ENCODE results near the gene HHAT.
"Not testable (repeated sequence)": the region's sequence is repeated elsewhere in the genome, so short reads cannot be mapped to it uniquely, and the experiment has no call there.

Gene HHAT

GRCh38 chr1:210352575-210352974, 23.9 kb downstream of the HHAT start:
- TF ChIP-seq CTCF (IDR thresholded peaks at IDR 0.05; ENCODE audit: borderline replicate concordance, insufficient read depth, low read depth, low read length): no peak
- H3K4me3 ChIP-seq (ENCODE audit: low read depth, low read length): no peak overlapping the region

- H3K4me3 ChIP-seq (ENCODE audit: low read depth, low read length): not testable (repeated sequence)
Observed at GRCh38 chr1:210354305-210354704, 25.6 kb downstream of the HHAT start.

GRCh38 chr1:210358626-210359025, 29.9 kb downstream of the HHAT start:
- no peak for TF ChIP-seq CTCF (IDR thresholded peaks at IDR 0.05; ENCODE audit: borderline replicate concordance, insufficient read depth, low read depth, low read length)
- H3K4me3 ChIP-seq (ENCODE audit: low read depth, low read length): no peak overlapping the region

GRCh38 chr1:210359255-210359654, 30.6 kb downstream of the HHAT start:
- no peak overlapping the region for H3K4me3 ChIP-seq (ENCODE audit: low read depth, low read length)
- TF ChIP-seq CTCF (IDR thresholded peaks at IDR 0.05; ENCODE audit: borderline replicate concordance, insufficient read depth, low read depth, low read length): no peak

GRCh38 chr1:210360852-210361477, 32.3 kb downstream of the HHAT start:
- H3K4me3 ChIP-seq (ENCODE audit: low read depth, low read length): no peak overlapping the region
- TF ChIP-seq CTCF (IDR thresholded peaks at IDR 0.05; ENCODE audit: borderline replicate concordance, insufficient read depth, low read depth, low read length): peak; percentile 44; the same call in 1 of the 2 replicates

GRCh38 chr1:210361665-210362064, 33.0 kb downstream of the HHAT start:
- H3K4me3 ChIP-seq (ENCODE audit: low read depth, low read length): no peak overlapping the region
- TF ChIP-seq CTCF (IDR thresholded peaks at IDR 0.05; ENCODE audit: borderline replicate concordance, insufficient read depth, low read depth, low read length): no peak

GRCh38 chr1:210362526-210362925, 33.8 kb downstream of the HHAT start:
- H3K4me3 ChIP-seq (ENCODE audit: low read depth, low read length): no peak overlapping the region
- TF ChIP-seq CTCF (IDR thresholded peaks at IDR 0.05; ENCODE audit: borderline replicate concordance, insufficient read depth, low read depth, low read length): no peak

GRCh38 chr1:210363119-210363518, 34.4 kb downstream of the HHAT start:
- no peak for TF ChIP-seq CTCF (IDR thresholded peaks at IDR 0.05; ENCODE audit: borderline replicate concordance, insufficient read depth, low read depth, low read length)
- H3K4me3 ChIP-seq (ENCODE audit: low read depth, low read length): no peak overlapping the region

All from GM12875 (cell line).